Skeletal muscle tissue (tissue), 4 donors: Measurements from ENCODE around the gene ATAD3C. TPM values are rescaled to one million over a fixed set of nuclear protein-coding genes. Genes with fewer than 3 reads are reported as not detected.
"Not testable (repeated sequence)": the region's sequence is repeated elsewhere in the genome, so short reads cannot be mapped to it uniquely, and the experiment has no call there.

Experiments
- H3K27ac ChIP-seq: one replicate; pipeline ENCODE4 v1.7.0; 2013; ENCODE audit warnings: mild to moderate bottlenecking, low read depth, low read length, inconsistent platforms
- H3K27me3 ChIP-seq, 3 donors: one replicate each; pipeline ENCODE4 v1.7.0; 2013; ENCODE audit warnings: low read length in 3 of 3; ENCODE audit not compliant: control insufficient read depth in 3 of 3, insufficient read depth in 3 of 3
- H3K36me3 ChIP-seq, 3 donors: one replicate each; pipeline ENCODE4 v1.7.0; 2013; ENCODE audit warnings: low read length in 3 of 3; ENCODE audit not compliant: control insufficient read depth in 3 of 3, insufficient read depth in 3 of 3
- H3K4me1 ChIP-seq, 3 donors: one replicate each; pipeline ENCODE4 v1.7.0; 2013; ENCODE audit warnings: low read length in 3 of 3, mild to moderate bottlenecking in 3 of 3; ENCODE audit not compliant: control insufficient read depth in 3 of 3, insufficient read depth in 3 of 3
- H3K4me3 ChIP-seq, 3 donors: one replicate each; pipeline ENCODE4 v1.7.0; 2013; ENCODE audit warnings: low read length in 3 of 3
- H3K9ac ChIP-seq, 3 donors: one replicate each; pipeline ENCODE4 v1.7.0; 2013; ENCODE audit warnings: low read length in 3 of 3, mild to moderate bottlenecking in 3 of 3, moderate library complexity in 2 of 3, low read depth in 1 of 3
- H3K9me3 ChIP-seq, 3 donors: one replicate each; pipeline ENCODE4 v1.7.0; 2013; ENCODE audit warnings: low read length in 3 of 3; ENCODE audit not compliant: control insufficient read depth in 3 of 3
- total RNA-seq: library from RNA; depleted of rRNA; stranded (reverse); fragments of >200 nt; gene quantifications from one replicate; pipeline ENCODE4 v1.2.3, GENCODE V29; 2014
- donor health status: Osteomylitis.

The ATAD3C gene
- total RNA-seq, 1 donor from 2014 or later, result not detected

- H3K36me3 ChIP-seq, result peaks cover 24 to 27% (median 24%) of the 10 kb centered on the region in 3 donors
- H3K9me3 ChIP-seq, result no peaks in the 10 kb centered on the region
- peak within 1 kb of the TSS; percentile 86 to 95 (median 94) for H3K4me3 ChIP-seq
- peak within 1 kb of the TSS; percentile 86 for H3K27ac ChIP-seq
- H3K4me1 ChIP-seq, result peaks cover 18 to 43% (median 29%) of the 10 kb centered on the region in 3 donors
- H3K27me3 ChIP-seq, result no peaks in the 10 kb centered on the region
- peak within 1 kb of the TSS; percentile 87 to 96 (median 91) for H3K9ac ChIP-seq
Measured at GRCh38 chr1:1406821-1407635, 42.5 kb upstream of the ATAD3C start, which contains the start of gene MRPL20. Gene MRPL20, minus strand, starts transcription at chr1:1407293. Its CDS starts 76 bp downstream, at chr1:1407217.

- Histone ChIP-seq H3K4me3 (peak overlapping the region; percentile 86 to 95 (median 94)), H3K27ac (peak overlapping the region; percentile 86), H3K27me3 (no peaks in the 10 kb centered on the region), H3K4me1 (peaks cover 18 to 38% (median 25%) of the 10 kb centered on the region in 3 donors), H3K36me3 (peaks cover 18 to 23% (median 19%) of the 10 kb centered on the region in 3 donors), H3K9ac (peak overlapping the region; percentile 87 to 96 (median 91)), H3K9me3 (no peaks in the 10 kb centered on the region)
Measured at GRCh38 chr1:1407636-1408318, 41.7 kb upstream of the ATAD3C start.

- not testable (repeated sequence) for H3K9ac ChIP-seq, H3K27me3 ChIP-seq, H3K4me3 ChIP-seq, H3K27ac ChIP-seq, H3K36me3 ChIP-seq, H3K9me3 ChIP-seq
- H3K4me1 ChIP-seq, result peaks cover 16 to 31% (median 23%) of the 10 kb centered on the region in 3 donors
Measured at GRCh38 chr1:1410238-1410637, 39.3 kb upstream of the ATAD3C start.

GRCh38 chr1:1411626-1412025, 37.9 kb upstream of the ATAD3C start:
- peaks cover 3 to 17% (median 9%) of the 10 kb centered on the region in 3 donors for H3K4me1 ChIP-seq
- H3K27me3 ChIP-seq, result no peaks in the 10 kb centered on the region
- no peak overlapping the region for H3K27ac ChIP-seq
- H3K36me3 ChIP-seq, result peaks cover 0 to 3% (median 0%) of the 10 kb centered on the region in 3 donors
- H3K9me3 ChIP-seq, result no peaks in the 10 kb centered on the region
- H3K9ac ChIP-seq, result no peak overlapping the region
- no peak overlapping the region for H3K4me3 ChIP-seq

GRCh38 chr1:1412311-1412902, 37.1 kb upstream of the ATAD3C start:
- H3K4me1 ChIP-seq, result peaks cover 3 to 16% (median 9%) of the 10 kb centered on the region in 3 donors
- not testable (repeated sequence) for H3K9ac ChIP-seq, H3K27ac ChIP-seq, H3K27me3 ChIP-seq, H3K36me3 ChIP-seq, H3K9me3 ChIP-seq, H3K4me3 ChIP-seq

- peaks cover 0 to 2% (median 2%) of the 10 kb centered on the region in 3 donors for H3K4me1 ChIP-seq
- H3K27ac ChIP-seq, result no peak overlapping the region
- peaks cover 0 to 2% (median 0%) of the 10 kb centered on the region in 3 donors for H3K27me3 ChIP-seq
- H3K9me3 ChIP-seq, result no peaks in the 10 kb centered on the region
- no peak overlapping the region for H3K4me3 ChIP-seq
- H3K9ac ChIP-seq, result no peak overlapping the region
- H3K36me3 ChIP-seq, result no peaks in the 10 kb centered on the region
Measured at GRCh38 chr1:1415751-1416150, 33.7 kb upstream of the ATAD3C start.

GRCh38 chr1:1417396-1417795, 32.1 kb upstream of the ATAD3C start:
- not testable (repeated sequence) for H3K9me3 ChIP-seq

GRCh38 chr1:1417825-1418463, 31.5 kb upstream of the ATAD3C start:
- H3K9me3 ChIP-seq, H3K36me3 ChIP-seq, H3K4me3 ChIP-seq, H3K27ac ChIP-seq, H3K9ac ChIP-seq, H3K4me1 ChIP-seq: not testable (repeated sequence)
- peaks cover 0 to 10% (median 0%) of the 10 kb centered on the region in 3 donors for H3K27me3 ChIP-seq

More at GRCh38 chr1:1417396-1417795, 32.1 kb upstream of the ATAD3C start:
- not testable (repeated sequence) for H3K36me3 ChIP-seq, H3K4me3 ChIP-seq, H3K9ac ChIP-seq, H3K27ac ChIP-seq, H3K4me1 ChIP-seq
- peaks cover 0 to 10% (median 0%) of the 10 kb centered on the region in 3 donors for H3K27me3 ChIP-seq

GRCh38 chr1:1418464-1419362, 30.8 kb upstream of the ATAD3C start:
- Histone ChIP-seq H3K27ac (no peak overlapping the region), H3K4me3 (no peak overlapping the region), H3K9ac (peak overlapping the region in 1 of 3 donors; percentile 74), H3K27me3 (peaks cover 0 to 10% (median 0%) of the 10 kb centered on the region in 3 donors), H3K36me3 (no peaks in the 10 kb centered on the region), H3K9me3 (no peaks in the 10 kb centered on the region), H3K4me1 (peaks cover 0 to 5% (median 2%) of the 10 kb centered on the region in 3 donors)
